Glutamatergic neuron (in vitro differentiated cells): ENCODE measurements around the gene TBX20. TPM values are rescaled to one million over a fixed set of nuclear protein-coding genes. Genes with fewer than 3 reads are reported as not detected.
A peak's percentile ranks its signal among the peaks of the same experiment; 100 is the strongest.

Source experiments
- DNase-seq: peaks from one replicate; pipeline ENCODE4 v3.0.0; 2022
- H3K27ac Mint-ChIP-seq: one replicate; pipeline ENCODE4 v1.8.0; 2020; ENCODE audit warnings: mild to moderate bottlenecking, mixed read lengths, inconsistent platforms; ENCODE audit not compliant: unreplicated experiment
- H3K27me3 Mint-ChIP-seq: one replicate; pipeline ENCODE4 v1.8.0; 2020; ENCODE audit warnings: mild to moderate bottlenecking, moderate library complexity, mixed read lengths, inconsistent platforms; ENCODE audit not compliant: unreplicated experiment
- H3K36me3 Mint-ChIP-seq: one replicate; pipeline ENCODE4 v1.8.0; 2020; ENCODE audit warnings: mild to moderate bottlenecking, mixed read lengths, inconsistent platforms; ENCODE audit not compliant: unreplicated experiment
- H3K4me1 Mint-ChIP-seq: one replicate; pipeline ENCODE4 v1.8.0; 2020; ENCODE audit warnings: mild to moderate bottlenecking, low read depth, mixed read lengths, inconsistent platforms; ENCODE audit not compliant: unreplicated experiment
- H3K4me3 Mint-ChIP-seq: one replicate; pipeline ENCODE4 v1.8.0; 2020; ENCODE audit warnings: mild to moderate bottlenecking, mixed read lengths, inconsistent platforms; ENCODE audit not compliant: unreplicated experiment
- H3K9me3 Mint-ChIP-seq: one replicate; pipeline ENCODE4 v1.8.0; 2020; ENCODE audit warnings: mild to moderate bottlenecking, moderate library complexity, mixed read lengths, inconsistent platforms; ENCODE audit not compliant: unreplicated experiment
- total RNA-seq: library from RNA; stranded (reverse); fragmentation: NEBNext Ultra II Directional; extraction: Animal tissue kit (Norgen Biotek cat#: 25700); gene quantifications from one replicate; pipeline ENCODE4 v1.2.1, GENCODE V29; 2021; ENCODE audit not compliant: unreplicated experiment
- TF ChIP-seq, protein P1 (sequence below): fragments of 200-600 bp; sonication (generic); IDR thresholded peaks from one replicate; pipeline ENCODE4 v1.5.0; 2021; ENCODE audit not compliant: partially characterized antibody, unreplicated experiment

TBX20 gene
- total RNA-seq, 1 donor from 2014 or later = 1.2 TPM

DNA sequence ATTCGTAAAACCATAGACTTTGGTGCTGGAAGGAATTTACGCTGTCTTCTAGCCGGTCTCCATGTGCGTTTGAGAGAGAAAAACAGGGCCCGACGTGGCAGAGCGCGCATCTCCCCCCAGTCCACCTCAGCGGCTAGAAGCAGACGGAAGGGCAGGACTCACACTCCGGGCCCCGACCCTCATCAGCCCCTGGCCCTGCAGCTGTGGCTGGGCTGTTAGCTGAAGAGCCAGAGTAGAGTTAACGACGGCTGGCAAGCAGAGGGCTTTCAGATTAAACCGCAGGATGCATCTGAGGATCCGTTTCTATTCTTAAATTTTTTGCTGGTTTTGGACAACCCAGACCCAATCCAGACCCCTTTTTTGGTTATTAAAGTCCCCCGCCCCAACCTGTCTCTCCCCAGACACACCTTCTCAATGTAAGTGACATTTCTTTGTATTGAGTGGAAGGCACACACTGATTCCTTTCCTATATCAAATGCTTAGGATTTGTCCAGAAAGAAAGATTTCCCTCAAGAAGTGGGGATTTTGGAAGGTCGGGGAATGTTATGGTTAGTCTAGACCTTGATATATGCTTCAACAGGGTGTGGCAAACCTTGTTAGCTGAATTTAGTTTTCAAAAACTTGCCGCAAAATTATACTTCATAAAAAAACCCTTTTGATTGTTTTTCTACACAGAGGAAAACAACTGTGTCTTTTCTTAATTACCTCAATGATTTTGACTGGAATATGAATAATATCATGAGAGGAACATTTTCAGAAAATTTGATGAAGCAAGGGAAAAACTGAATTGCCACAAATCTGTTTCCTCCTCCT lies 1.7 kb upstream of the TBX20 start:
- TF ChIP-seq, protein P1, sequence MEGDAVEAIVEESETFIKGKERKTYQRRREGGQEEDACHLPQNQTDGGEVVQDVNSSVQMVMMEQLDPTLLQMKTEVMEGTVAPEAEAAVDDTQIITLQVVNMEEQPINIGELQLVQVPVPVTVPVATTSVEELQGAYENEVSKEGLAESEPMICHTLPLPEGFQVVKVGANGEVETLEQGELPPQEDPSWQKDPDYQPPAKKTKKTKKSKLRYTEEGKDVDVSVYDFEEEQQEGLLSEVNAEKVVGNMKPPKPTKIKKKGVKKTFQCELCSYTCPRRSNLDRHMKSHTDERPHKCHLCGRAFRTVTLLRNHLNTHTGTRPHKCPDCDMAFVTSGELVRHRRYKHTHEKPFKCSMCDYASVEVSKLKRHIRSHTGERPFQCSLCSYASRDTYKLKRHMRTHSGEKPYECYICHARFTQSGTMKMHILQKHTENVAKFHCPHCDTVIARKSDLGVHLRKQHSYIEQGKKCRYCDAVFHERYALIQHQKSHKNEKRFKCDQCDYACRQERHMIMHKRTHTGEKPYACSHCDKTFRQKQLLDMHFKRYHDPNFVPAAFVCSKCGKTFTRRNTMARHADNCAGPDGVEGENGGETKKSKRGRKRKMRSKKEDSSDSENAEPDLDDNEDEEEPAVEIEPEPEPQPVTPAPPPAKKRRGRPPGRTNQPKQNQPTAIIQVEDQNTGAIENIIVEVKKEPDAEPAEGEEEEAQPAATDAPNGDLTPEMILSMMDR = no peak
- no peak for DNase-seq
- peak overlapping the region; percentile 12 for H3K27ac Mint-ChIP-seq
- H3K9me3 Mint-ChIP-seq = peaks cover 25% of the 10 kb centered on the region
- peaks cover 44% of the 10 kb centered on the region for H3K27me3 Mint-ChIP-seq
- H3K4me1 Mint-ChIP-seq = peaks cover 4% of the 10 kb centered on the region
- H3K36me3 Mint-ChIP-seq = no peaks in the 10 kb centered on the region
- H3K4me3 Mint-ChIP-seq = no peak overlapping the region

DNA sequence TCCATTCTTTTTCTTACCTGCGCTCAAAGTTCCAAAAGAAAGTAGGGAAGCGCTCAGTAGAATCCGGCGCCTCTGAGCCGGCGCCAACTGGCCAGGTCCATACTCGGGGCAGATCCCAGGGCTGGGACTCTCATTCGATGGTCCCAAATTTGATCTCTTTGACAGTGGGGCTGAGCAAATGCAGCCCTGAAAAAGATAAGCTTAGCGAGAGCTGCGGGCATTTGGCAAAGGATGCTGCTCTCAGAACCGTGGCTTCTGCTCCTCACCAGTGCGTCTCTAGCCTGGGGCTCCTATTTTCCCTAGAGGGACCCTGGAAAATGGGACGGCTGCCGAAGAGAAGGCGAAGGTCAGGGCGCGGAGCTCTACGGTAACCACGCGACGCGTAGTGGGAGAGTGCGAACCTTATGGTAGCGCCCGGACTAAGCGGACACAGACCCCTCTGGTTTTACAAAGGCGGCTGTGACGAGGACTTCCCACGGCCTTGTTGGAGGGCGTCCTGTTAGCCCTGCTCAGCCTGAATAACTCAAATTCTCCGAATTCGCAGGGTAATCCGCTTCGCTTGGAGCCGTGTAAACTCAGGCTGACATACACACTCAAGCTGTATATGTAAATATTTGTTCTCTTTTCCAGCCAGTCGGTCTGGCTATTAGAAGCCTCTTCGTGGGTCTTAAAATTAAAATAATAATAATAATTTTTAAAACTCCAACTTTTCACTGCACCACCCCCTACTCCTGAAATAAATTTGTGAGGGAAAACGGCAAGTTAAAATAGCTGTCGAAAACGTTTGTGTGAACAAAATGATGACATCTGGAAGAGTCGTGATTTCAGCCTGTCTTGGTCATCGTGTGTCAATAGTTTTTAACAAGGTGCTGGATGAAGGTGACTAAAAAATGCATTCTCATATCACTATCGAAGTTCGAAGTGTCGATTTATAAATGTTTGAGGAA lies 869 bp upstream of the TBX20 start:
- Mint-ChIP-seq H3K4me3 (peak overlapping the region; percentile 79), H3K9me3 (peaks cover 25% of the 10 kb centered on the region), H3K36me3 (no peaks in the 10 kb centered on the region), H3K27me3 (peaks cover 52% of the 10 kb centered on the region), H3K27ac (no peak overlapping the region), H3K4me1 (peaks cover 5% of the 10 kb centered on the region)
- DNase-seq = peak; percentile 43
- TF ChIP-seq, protein P1 = no peak

DNA sequence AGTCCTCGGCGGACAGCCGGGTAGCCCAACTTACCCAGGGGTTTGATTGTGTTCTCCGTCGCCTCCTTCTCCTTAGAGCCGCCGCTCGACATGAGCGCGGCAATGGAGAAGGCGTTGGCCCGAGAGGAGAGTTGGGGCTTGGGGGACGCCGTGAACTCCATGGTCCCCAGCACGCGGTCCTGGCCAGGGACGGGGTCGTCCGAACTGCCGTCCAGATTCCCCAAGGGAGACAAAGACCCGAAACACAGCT lies 515 bp downstream of the TBX20 start:
- peak overlapping the region; percentile 88 for H3K4me3 Mint-ChIP-seq
- peak; percentile 31 for DNase-seq
- TF ChIP-seq, protein P1 = no peak
- H3K27me3 Mint-ChIP-seq = peaks cover 55% of the 10 kb centered on the region
- H3K4me1 Mint-ChIP-seq = peaks cover 14% of the 10 kb centered on the region
- no peak overlapping the region for H3K27ac Mint-ChIP-seq
- H3K9me3 Mint-ChIP-seq = peaks cover 23% of the 10 kb centered on the region
- no peaks in the 10 kb centered on the region for H3K36me3 Mint-ChIP-seq

DNA sequence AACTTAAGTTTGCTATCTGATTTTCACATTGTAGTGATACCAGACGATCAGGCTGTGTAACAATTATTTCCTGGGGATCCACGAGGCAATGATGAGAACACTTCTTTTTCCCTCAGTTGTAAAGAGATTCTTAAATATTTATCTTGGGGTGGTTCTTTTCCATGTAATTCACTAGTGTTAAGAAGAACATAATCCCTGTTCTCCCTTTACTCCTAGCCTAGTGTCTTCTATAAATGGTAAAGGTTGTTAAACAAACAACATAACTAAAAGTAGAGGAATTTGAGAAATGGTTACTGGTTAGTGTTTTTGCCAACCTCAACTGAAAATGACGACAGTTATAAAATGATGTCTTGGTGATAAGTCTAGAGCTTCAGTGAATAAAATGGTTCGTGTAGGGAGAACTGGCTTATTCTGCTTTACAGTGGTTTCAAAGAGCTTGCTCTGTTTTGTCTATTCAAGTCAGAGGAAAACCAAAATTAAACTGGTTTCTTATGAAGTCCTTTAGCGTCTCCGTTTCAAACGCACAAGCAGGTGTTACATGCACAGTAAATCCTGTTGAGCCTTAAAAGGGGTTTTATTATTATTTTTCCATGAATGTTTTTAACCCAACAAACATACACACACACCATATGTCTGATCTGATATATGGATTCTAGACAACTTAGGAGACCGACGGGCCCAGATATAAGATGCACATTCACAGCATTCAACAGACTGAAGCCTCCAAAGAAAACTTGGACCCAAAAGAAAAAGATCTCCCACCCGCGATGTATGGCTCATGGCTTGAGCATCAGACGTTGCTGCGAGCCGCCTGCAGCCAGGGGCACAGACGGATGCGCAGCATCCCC lies 1.1 kb downstream of the TBX20 start:
- no peak overlapping the region for H3K27ac Mint-ChIP-seq
- H3K9me3 Mint-ChIP-seq = peaks cover 21% of the 10 kb centered on the region
- DNase-seq = no peak
- no peaks in the 10 kb centered on the region for H3K36me3 Mint-ChIP-seq
- peaks cover 54% of the 10 kb centered on the region for H3K27me3 Mint-ChIP-seq
- TF ChIP-seq, protein P1 = no peak
- H3K4me3 Mint-ChIP-seq = peak overlapping the region; percentile 88
- peaks cover 15% of the 10 kb centered on the region for H3K4me1 Mint-ChIP-seq
